Measurements from ENCODE around the gene LRRC26. TPM values are rescaled to one million over a fixed set of nuclear protein-coding genes. Genes with fewer than 3 reads are reported as not detected.

Gene LRRC26
- polyA plus RNA-seq, 1 donor, result not detected

GRCh38 chr9:137198902-137199283 lies 29.0 kb upstream of the LRRC26 start:
- DNase-seq, result no peak

GRCh38 chr9:137198051-137198901 lies 28.4 kb upstream of the LRRC26 start:
- DNase-seq, result no peak

GRCh38 chr9:137195525-137196220 lies 25.8 kb upstream of the LRRC26 start:
- no peak for DNase-seq

DNA sequence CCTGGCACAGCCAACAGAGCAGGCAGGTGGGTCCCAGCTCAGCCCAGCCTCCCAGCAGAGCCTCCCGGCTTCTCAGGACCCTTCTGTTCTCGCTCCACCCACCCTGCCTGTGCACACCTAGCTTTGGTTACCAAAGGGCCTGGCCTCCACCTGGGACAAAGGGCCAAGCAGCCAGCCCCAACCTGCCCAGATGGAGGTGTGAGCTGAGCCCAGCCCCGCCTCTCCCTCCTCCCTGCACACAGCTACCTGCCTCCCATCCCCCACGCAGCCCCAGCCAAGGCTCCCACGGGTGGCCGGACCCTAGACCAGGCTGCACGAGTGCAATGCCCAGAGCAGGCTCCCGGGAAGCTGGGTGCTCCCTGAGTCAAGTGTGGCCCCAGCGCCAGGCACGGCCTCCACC lies 25.1 kb upstream of the LRRC26 start:
- DNase-seq, result no peak

GRCh38 chr9:137194388-137194787 lies 24.5 kb upstream of the LRRC26 start:
- no peak for DNase-seq

DNA sequence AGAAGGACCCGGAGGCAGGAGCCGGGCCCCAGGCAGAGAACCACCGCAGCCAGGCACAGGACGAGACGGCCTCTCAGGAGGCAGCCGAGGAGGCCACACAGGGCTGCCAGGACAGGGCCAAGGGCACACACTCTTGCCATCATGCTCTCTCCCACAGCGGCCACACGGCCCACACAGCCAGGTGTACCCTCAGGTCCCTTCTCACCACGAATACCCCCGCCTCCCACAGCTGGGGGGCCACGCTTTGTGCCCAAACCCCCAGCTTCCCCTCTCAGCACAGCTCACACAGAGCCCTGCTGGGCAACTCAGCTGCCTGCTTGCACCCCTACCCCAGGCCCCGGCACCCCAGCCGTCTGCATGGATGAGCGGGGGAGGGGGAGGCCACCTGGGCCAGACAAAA lies 23.9 kb upstream of the LRRC26 start:
- no peak for DNase-seq

GRCh38 chr9:137192859-137193258 lies 23.0 kb upstream of the LRRC26 start:
- no peak for DNase-seq

GRCh38 chr9:137192448-137192780 lies 22.6 kb upstream of the LRRC26 start:
- DNase-seq, result no peak

DNA sequence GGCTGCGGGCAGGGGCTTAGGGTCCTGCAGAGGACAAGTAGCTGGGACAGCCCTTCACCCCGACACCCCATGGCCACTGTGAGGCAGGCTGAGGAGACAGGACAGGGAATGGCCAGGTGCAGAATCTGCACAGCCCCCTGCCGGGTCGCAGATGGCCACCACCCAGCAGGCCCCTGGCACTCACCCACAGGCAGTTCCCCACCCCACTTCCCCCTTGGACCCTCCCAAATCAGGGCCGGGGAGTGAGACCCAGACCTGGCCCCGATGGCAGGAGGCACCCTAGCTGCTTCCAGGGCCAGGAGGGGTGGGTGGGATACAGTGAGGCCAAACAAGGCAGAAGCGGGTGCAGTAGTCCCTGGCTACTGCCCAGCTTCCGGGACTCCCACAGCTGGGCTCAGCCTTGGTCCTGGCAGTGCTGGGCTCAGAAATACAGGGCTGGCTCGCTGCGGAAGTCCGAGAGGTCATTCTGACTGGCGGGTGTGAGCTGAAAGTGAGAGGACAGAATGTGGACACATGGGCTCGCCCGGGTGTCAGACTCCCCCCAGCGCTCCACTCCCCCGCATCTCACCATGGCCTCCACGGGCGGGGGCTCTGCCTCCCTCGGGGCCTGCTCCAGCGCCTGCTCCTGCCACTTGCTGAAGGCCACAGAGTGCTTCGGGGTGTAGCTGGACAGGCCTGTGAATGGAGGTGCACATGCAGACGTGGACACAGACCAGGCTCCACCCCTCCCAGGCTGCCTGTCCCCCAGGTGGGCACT lies 22.0 kb upstream of the LRRC26 start:
- no peak for DNase-seq

DNA sequence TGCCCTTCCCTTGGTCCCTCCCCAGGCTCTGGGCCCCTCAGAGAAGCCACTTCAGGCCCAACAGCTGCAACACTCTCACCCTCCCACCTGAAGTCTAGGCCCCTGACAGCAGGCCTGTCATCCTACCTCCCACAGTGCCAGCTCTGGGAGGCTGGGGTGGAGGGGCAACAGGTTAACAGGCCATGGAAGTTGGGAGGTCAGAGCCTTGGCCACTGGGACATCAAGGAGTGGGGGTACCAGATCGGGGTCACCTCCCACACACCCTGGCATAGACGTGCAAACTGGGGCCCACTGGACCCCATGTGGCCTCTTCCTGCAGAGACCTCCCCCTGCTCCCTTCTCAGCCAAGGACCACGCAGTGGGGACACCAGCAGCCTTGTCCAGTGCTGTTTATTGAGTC lies 21.4 kb upstream of the LRRC26 start:
- no peak for DNase-seq

- DNase-seq, result no peak
Measured at GRCh38 chr9:137190315-137190856, 20.5 kb upstream of the LRRC26 start.

- DNase-seq, result no peak
Measured at GRCh38 chr9:137189297-137190295, 19.7 kb upstream of the LRRC26 start.

DNA sequence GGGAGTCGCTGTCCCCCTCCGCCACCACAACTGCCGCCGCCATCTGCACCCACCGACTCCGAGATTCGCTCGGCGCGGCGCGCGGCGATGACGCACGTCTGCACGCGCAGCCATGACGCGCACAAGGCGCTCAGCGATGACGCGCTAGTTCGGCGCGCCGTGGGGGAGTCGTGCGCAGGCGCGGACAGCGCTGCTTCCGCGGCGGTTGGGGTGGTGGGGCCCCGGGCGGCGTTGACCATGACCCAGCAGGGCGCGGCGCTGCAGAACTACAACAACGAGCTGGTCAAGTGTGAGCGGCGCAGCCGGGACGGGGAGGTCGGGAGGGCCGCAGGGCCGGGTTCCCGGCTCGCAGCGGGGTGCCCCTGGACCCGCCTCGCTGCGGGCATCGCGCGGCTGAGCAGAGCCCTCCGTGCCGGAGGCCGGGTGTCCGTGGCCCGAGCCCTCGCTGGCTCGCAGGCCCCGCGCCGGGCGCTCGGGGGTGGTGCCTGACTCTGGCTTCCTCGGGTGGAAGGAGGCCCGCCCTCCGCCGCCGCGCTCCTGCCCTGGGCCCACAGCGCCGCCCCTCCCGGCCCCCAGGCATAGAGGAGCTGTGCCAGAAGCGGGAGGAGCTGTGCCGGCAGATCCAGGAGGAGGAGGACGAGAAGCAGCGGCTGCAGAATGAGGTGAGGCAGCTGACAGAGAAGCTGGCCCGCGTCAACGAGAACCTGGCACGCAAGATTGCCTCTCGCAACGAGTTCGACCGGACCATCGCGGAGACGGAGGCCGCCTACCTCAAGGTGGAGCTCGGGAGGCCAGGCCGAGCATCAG lies 18.8 kb upstream of the LRRC26 start, which contains the start of the genes ANAPC2 and SSNA1:
ANAPC2 (minus strand) TSS at position 71 of the 807 bp plus-strand sequence; CDS start at position 43, 28 bp downstream.
SSNA1 (plus strand) TSS at position 187 of the 807 bp plus-strand sequence; CDS start at position 238, 51 bp downstream.
- peak; percentile 99 for DNase-seq

DNA sequence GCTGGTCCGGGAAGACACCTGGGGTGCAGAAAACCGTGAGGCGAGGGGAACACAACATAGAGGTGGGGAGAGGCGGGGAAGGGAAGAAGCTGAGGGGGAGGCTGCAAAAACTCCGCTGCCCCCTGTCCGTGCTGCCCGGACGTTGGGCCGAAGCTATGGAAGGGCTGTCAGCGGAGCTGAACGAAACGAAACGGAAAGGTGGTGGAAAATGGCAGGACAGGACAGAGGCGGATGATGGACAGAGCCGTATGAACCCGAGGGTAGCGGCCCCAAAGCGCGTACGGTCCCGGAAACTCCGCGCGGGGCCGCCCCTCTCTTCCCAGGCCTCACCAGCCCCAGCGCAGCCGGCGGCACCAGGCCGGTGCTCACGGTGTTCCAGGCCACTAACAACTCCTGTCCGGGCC lies 18.2 kb upstream of the LRRC26 start:
- no peak for DNase-seq

GRCh38 chr9:137187386-137187785 lies 17.5 kb upstream of the LRRC26 start:
- no peak for DNase-seq

- no peak for DNase-seq
Measured at GRCh38 chr9:137186385-137186784, 16.5 kb upstream of the LRRC26 start.

GRCh38 chr9:137185921-137186320 lies 16.1 kb upstream of the LRRC26 start:
- no peak for DNase-seq

- DNase-seq, result no peak
Measured at GRCh38 chr9:137184881-137185660, 15.2 kb upstream of the LRRC26 start.

- DNase-seq, result no peak
Measured at GRCh38 chr9:137183980-137184595, 14.2 kb upstream of the LRRC26 start.
